Stimulated activated CD4-positive, alpha-beta T cell treated with anti-CD3 and anti-CD28 coated beads, Interleukin-15, amount 100 ng/mL, for 1 hour (primary cell): Measurements from ENCODE around the gene NOTCH1.
"Not testable (repeated sequence)": the region's sequence is repeated elsewhere in the genome, so short reads cannot be mapped to it uniquely, and the experiment has no call there.

Experiments
- DNase-seq, 2 donors: peaks; one replicate each; pipeline ENCODE4 v3.0.0-alpha.2; 2020; ENCODE audit warnings: low read depth in 1 of 2, low spot score in 1 of 2

NOTCH1 gene

GRCh38 chr9:136565086-136565714 lies 19.4 kb upstream of the NOTCH1 start:
- DNase-seq: no peak

- no peak for DNase-seq
Measured at GRCh38 chr9:136564379-136564988, 18.6 kb upstream of the NOTCH1 start.

- DNase-seq: no peak
Measured at GRCh38 chr9:136563646-136564325, 17.9 kb upstream of the NOTCH1 start.

- DNase-seq: no peak
Measured at GRCh38 chr9:136562746-136563495, 17.1 kb upstream of the NOTCH1 start.

- no peak for DNase-seq
Measured at GRCh38 chr9:136561779-136562178, 15.9 kb upstream of the NOTCH1 start.

GRCh38 chr9:136560586-136560985 lies 14.7 kb upstream of the NOTCH1 start:
- no peak for DNase-seq

GRCh38 chr9:136559371-136559770 lies 13.5 kb upstream of the NOTCH1 start:
- not testable (repeated sequence) for DNase-seq

- not testable (repeated sequence) for DNase-seq
Measured at GRCh38 chr9:136558846-136559245, 13.0 kb upstream of the NOTCH1 start.

- no peak for DNase-seq
Measured at GRCh38 chr9:136558373-136558772, 12.5 kb upstream of the NOTCH1 start.

GRCh38 chr9:136557036-136557435 lies 11.2 kb upstream of the NOTCH1 start:
- DNase-seq: no peak

GRCh38 chr9:136556166-136556565 lies 10.3 kb upstream of the NOTCH1 start:
- DNase-seq: no peak

- DNase-seq: no peak
Measured at GRCh38 chr9:136554870-136555269, 9.0 kb upstream of the NOTCH1 start.

- DNase-seq: no peak
Measured at GRCh38 chr9:136553581-136553980, 7.7 kb upstream of the NOTCH1 start.

GRCh38 chr9:136552117-136552703 lies 6.4 kb upstream of the NOTCH1 start:
- no peak for DNase-seq

GRCh38 chr9:136551401-136552116 lies 5.7 kb upstream of the NOTCH1 start:
- no peak for DNase-seq

GRCh38 chr9:136550439-136551289 lies 4.8 kb upstream of the NOTCH1 start:
- DNase-seq: no peak

- no peak for DNase-seq
Measured at GRCh38 chr9:136549010-136549980, 3.4 kb upstream of the NOTCH1 start.

GRCh38 chr9:136547508-136548215 lies 1.8 kb upstream of the NOTCH1 start:
- no peak for DNase-seq
